Keratinocyte (primary cell): ENCODE measurements around the gene DUSP12. TPM values are rescaled to one million over a fixed set of nuclear protein-coding genes. Genes with fewer than 3 reads are reported as not detected.

Experiments
- DNase-seq: peaks from one replicate; pipeline ENCODE4 v3.0.0-alpha.2; 2011; ENCODE audit warnings: low read depth, missing footprints, low spot score
- FAIRE-seq: peaks from 2 replicates; lab custom pipeline; 2011; peaks lifted over from hg19 to GRCh38; lab: Jason Lieb, UNC
- H2AFZ ChIP-seq: 2 replicates; pipeline ENCODE4 v1.6.0; 2012; ENCODE audit warnings: low read length, control low read depth, inconsistent platforms; ENCODE audit not compliant: control insufficient read depth
- H3K27ac ChIP-seq: 2 replicates; pipeline ENCODE4 v1.5.1; 2011; ENCODE audit warnings: low read length; ENCODE audit not compliant: control insufficient read depth, insufficient read depth
- H3K27me3 ChIP-seq: 3 replicates; pipeline ENCODE4 v1.6.0; 2011; ENCODE audit warnings: low read length; ENCODE audit not compliant: control insufficient read depth, insufficient read depth; ENCODE audit errors: extremely low read depth
- H3K36me3 ChIP-seq, 2 experiments: 2 replicates in 1 of 2; 3 replicates in 1 of 2; pipeline ENCODE4 v1.5.1; 2011; ENCODE audit warnings: low read length in 2 of 2, mild to moderate bottlenecking in 1 of 2; ENCODE audit not compliant: control insufficient read depth in 2 of 2, insufficient read depth in 2 of 2; ENCODE audit errors: extremely low read depth in 1 of 2
- H3K4me1 ChIP-seq: 3 replicates; pipeline ENCODE4 v1.5.1; 2011; ENCODE audit warnings: low read length; ENCODE audit not compliant: control insufficient read depth, insufficient read depth; ENCODE audit errors: extremely low read depth
- H3K4me2 ChIP-seq: 3 replicates; pipeline ENCODE4 v1.6.0; 2011; ENCODE audit warnings: low read depth, low read length; ENCODE audit not compliant: control insufficient read depth, insufficient read depth; ENCODE audit errors: extremely low read depth
- H3K4me3 ChIP-seq, 3 experiments: fragments of 200-600 bp in 1 of 3; sonication (generic) in 1 of 3; 2 replicates in 2 of 3; 3 replicates in 1 of 3; pipeline ENCODE4 v1.5.1; 2011 to 2016; ENCODE audit warnings: low read length in 3 of 3, mild to moderate bottlenecking in 3 of 3, control low read depth in 2 of 3, inconsistent platforms in 1 of 3, low read depth in 1 of 3, mixed read lengths in 1 of 3, mixed run types in 1 of 3, moderate library complexity in 1 of 3; ENCODE audit not compliant: control insufficient read depth in 2 of 3, insufficient read depth in 2 of 3; ENCODE audit errors: extremely low read depth in 1 of 3
- H3K79me2 ChIP-seq: 2 replicates; pipeline ENCODE4 v1.6.0; 2012; ENCODE audit warnings: low read length; ENCODE audit not compliant: control insufficient read depth, insufficient read depth
- H3K9ac ChIP-seq: 3 replicates; pipeline ENCODE4 v1.6.0; 2011; ENCODE audit warnings: low read length; ENCODE audit not compliant: control insufficient read depth, insufficient read depth; ENCODE audit errors: extremely low read depth
- H3K9me1 ChIP-seq: 3 replicates; pipeline ENCODE4 v1.6.0; 2011; ENCODE audit warnings: low read length; ENCODE audit not compliant: control insufficient read depth, insufficient read depth; ENCODE audit errors: extremely low read depth
- H3K9me3 ChIP-seq: 2 replicates; pipeline ENCODE4 v1.5.1; 2012; ENCODE audit warnings: low read depth, low read length; ENCODE audit not compliant: control insufficient read depth
- H4K20me1 ChIP-seq: 3 replicates; pipeline ENCODE4 v1.6.0; 2011; ENCODE audit warnings: low read length; ENCODE audit not compliant: control insufficient read depth, insufficient read depth; ENCODE audit errors: extremely low read depth
- CTCF ChIP-seq, 3 experiments: IDR thresholded peaks in 1 of 3; conservative IDR thresholded peaks in 1 of 3; optimal IDR thresholded peaks in 1 of 3; 2 replicates in 2 of 3; 3 replicates in 1 of 3; pipeline versions ENCODE3 to v1.5.1; 2011; ENCODE audit warnings: low read length in 3 of 3, mild to moderate bottlenecking in 3 of 3, moderate library complexity in 2 of 3, control low read depth in 1 of 3, inconsistent platforms in 1 of 3; ENCODE audit not compliant: insufficient read depth in 2 of 3; ENCODE audit errors: extremely low read depth in 1 of 3
- EZH2 ChIP-seq: IDR thresholded peaks from one replicate; pipeline ENCODE4 v1.6.1; 2012; ENCODE audit warnings: inconsistent platforms, mild to moderate bottlenecking, low read length, moderate library complexity
- dilution Hi-C: fragments of 300-500 bp; cut with MboI; formaldehyde crosslinking; loops from one replicate; pipeline ENCODE4 v1.7.0; 2020; ENCODE audit warnings: low sequenced_read_pairs; ENCODE audit not compliant: extremely low pct_ligation_motif_present
- polyA plus RNA-seq, 5 experiments: library from polyadenylated mRNA; depleted of rRNA in 3 of 5; stranded (reverse) in 3 of 5; stranded (forward) in 1 of 5; unstranded in 1 of 5; fragments of >200 nt; gene quantifications; 1 replicate in 1 of 5; 2 replicates in 3 of 5; 3 replicates in 1 of 5; pipeline versions ENCODE4 v1.2.1 to v1.2.3, GENCODE V29; 2011 to 2012; ENCODE audit warnings: missing spikeins in 2 of 5, low read depth in 1 of 5, low replicate concordance in 1 of 5

DUSP12 gene
- polyA plus RNA-seq, 1 donor (not counting 4 experiments of a cell fraction or from before 2014, with no cell fraction given), result 35.3 TPM

DNA sequence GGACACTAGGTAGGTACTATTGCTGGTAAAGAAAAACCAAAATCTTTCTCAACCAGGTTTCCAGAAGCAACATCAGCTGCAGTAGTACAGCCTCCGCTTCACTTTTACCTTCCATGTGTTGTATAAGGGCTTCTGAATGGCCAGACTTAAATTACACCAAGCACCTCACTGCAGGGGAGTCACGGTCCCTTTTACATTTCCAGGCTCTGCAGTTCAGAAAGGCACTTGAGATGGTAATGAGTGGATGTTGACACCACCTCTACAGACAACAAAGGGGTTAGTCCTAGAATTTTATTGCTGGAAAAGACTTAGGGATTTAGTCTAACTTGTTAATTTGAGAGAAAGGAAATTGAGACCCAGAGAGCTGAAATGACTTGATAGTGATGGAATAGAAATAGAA, 12.0 kb upstream of the DUSP12 start:
- no peak overlapping the region for H3K27ac ChIP-seq
- H3K9me3 ChIP-seq, result no peaks in the 10 kb centered on the region
- H4K20me1 ChIP-seq, result no peaks in the 10 kb centered on the region
- H3K79me2 ChIP-seq, result no peaks in the 10 kb centered on the region
- FAIRE-seq (no peak), DNase-seq (no peak)
- no peaks in the 10 kb centered on the region for H3K36me3 ChIP-seq
- H3K4me3 ChIP-seq, result no peak overlapping the region
- TF ChIP-seq CTCF (optimal IDR thresholded peaks at IDR 0.05 in 1 of 3, IDR thresholded peaks at IDR 0.05 in 1 of 3, conservative IDR thresholded peaks at IDR 0.05 in 1 of 3; ENCODE audit: extremely low read depth in 1 of 3, insufficient read depth in 2 of 3, low read length in 3 of 3) (no peak), EZH2 (no peak)
- H3K9ac ChIP-seq, result no peak overlapping the region
- no peak overlapping the region for H2AFZ ChIP-seq
- no peaks in the 10 kb centered on the region for H3K27me3 ChIP-seq
- dilution Hi-C loops, result no loop called here
- no peaks in the 10 kb centered on the region for H3K9me1 ChIP-seq
- H3K4me2 ChIP-seq, result no peak overlapping the region
- H3K4me1 ChIP-seq, result peaks cover 36% of the 10 kb centered on the region

- peak; percentile 59 to 72 (median 68) for TF ChIP-seq CTCF (optimal IDR thresholded peaks at IDR 0.05 in 1 of 3, IDR thresholded peaks at IDR 0.05 in 1 of 3, conservative IDR thresholded peaks at IDR 0.05 in 1 of 3; ENCODE audit: extremely low read depth in 1 of 3, insufficient read depth in 2 of 3, low read length in 3 of 3)
- TF ChIP-seq EZH2, result no peak
- FAIRE-seq, result peak; percentile 36
- Histone ChIP-seq H3K4me1 (peaks cover 26% of the 10 kb centered on the region), H2AFZ (no peak overlapping the region), H3K79me2 (no peaks in the 10 kb centered on the region), H3K27me3 (no peaks in the 10 kb centered on the region), H3K9me1 (no peaks in the 10 kb centered on the region), H3K9me3 (no peaks in the 10 kb centered on the region), H3K27ac (no peak overlapping the region), H3K9ac (no peak overlapping the region), H4K20me1 (no peaks in the 10 kb centered on the region), H3K4me2 (no peak overlapping the region), H3K36me3 (no peaks in the 10 kb centered on the region), H3K4me3 (no peak overlapping the region)
- no peak for DNase-seq
- dilution Hi-C loops, result no loop called here
These were observed 10.8 kb upstream of the DUSP12 start for GRCh38 chr1:161738627-161739287.
